GM23338 (cell line): ENCODE measurements around the gene SDHB. TPM values are rescaled to one million over a fixed set of nuclear protein-coding genes. Genes with fewer than 3 reads are reported as not detected.

Experiments
- ATAC-seq: fragments of 200-7000 bp; cut with Tn5 transposase; 3 replicates; pipeline ENCODE4 v1.9.1; 2020
- DNase-seq: peaks from one replicate; pipeline ENCODE4 v3.0.0-alpha.2; 2015; ENCODE audit warnings: low spot score
- H2AFZ ChIP-seq: fragments of 200-600 bp; sonication (generic); 2 replicates; pipeline ENCODE4 v1.8.0; 2016; ENCODE audit warnings: antibody characterized with exemption, mild to moderate bottlenecking, moderate library complexity
- H3F3A ChIP-seq: fragments of 200-600 bp; sonication (generic); replicated peaks from 2 replicates; pipeline ENCODE4 v1.8.0; 2017; ENCODE audit warnings: antibody characterized with exemption, mixed run types, low read depth
- H3K27ac ChIP-seq: fragments of 200-600 bp; sonication (generic); 2 replicates; pipeline ENCODE4 v1.6.1; 2016; ENCODE audit warnings: low read depth
- H3K27me3 ChIP-seq: fragments of 200-600 bp; sonication (generic); 2 replicates; pipeline ENCODE4 v1.8.0; 2016; ENCODE audit warnings: mild to moderate bottlenecking, mixed run types, moderate library complexity; ENCODE audit not compliant: insufficient read depth
- H3K36me3 ChIP-seq: fragments of 200-600 bp; sonication (generic); 2 replicates; pipeline ENCODE4 v1.8.0; 2016; ENCODE audit warnings: mild to moderate bottlenecking; ENCODE audit not compliant: insufficient read depth
- H3K4me1 ChIP-seq: fragments of 200-600 bp; sonication (generic); 2 replicates; pipeline ENCODE4 v1.8.0; 2016; ENCODE audit warnings: mild to moderate bottlenecking, moderate library complexity; ENCODE audit not compliant: insufficient read depth
- H3K4me2 ChIP-seq: fragments of 200-600 bp; sonication (generic); 2 replicates; pipeline ENCODE4 v1.7.1; 2017; ENCODE audit warnings: mixed run types
- H3K4me3 ChIP-seq: fragments of 200-600 bp; sonication (generic); 2 replicates; pipeline ENCODE4 v1.6.1; 2016; ENCODE audit warnings: mixed run types
- H3K79me2 ChIP-seq: fragments of 200-600 bp; sonication (generic); replicated peaks from 2 replicates; pipeline ENCODE4 v1.8.0; 2017; ENCODE audit warnings: mild to moderate bottlenecking; ENCODE audit not compliant: insufficient read depth
- H3K9me2 ChIP-seq: fragments of 200-600 bp; sonication (generic); 2 replicates; pipeline ENCODE4 v1.8.0; 2017; ENCODE audit not compliant: insufficient read depth
- H4K20me1 ChIP-seq: fragments of 200-600 bp; sonication (generic); replicated peaks from 2 replicates; pipeline ENCODE4 v1.8.0; 2017; ENCODE audit warnings: mild to moderate bottlenecking; ENCODE audit not compliant: insufficient read depth
- H3K27ac Mint-ChIP-seq: 2 replicates; pipeline ENCODE4 v1.8.0; 2020; ENCODE audit warnings: inconsistent platforms, mild to moderate bottlenecking, moderate library complexity, mixed read lengths
- H3K27me3 Mint-ChIP-seq: 3 replicates; pipeline ENCODE4 v1.8.0; 2022; ENCODE audit warnings: low read depth, mild to moderate bottlenecking, moderate library complexity, mixed read lengths, inconsistent platforms; ENCODE audit not compliant: insufficient read depth, poor library complexity
- H3K36me3 Mint-ChIP-seq: 3 replicates; pipeline ENCODE4 v1.8.0; 2021; ENCODE audit warnings: low read depth, mild to moderate bottlenecking, inconsistent platforms, moderate library complexity, mixed read lengths
- H3K4me1 Mint-ChIP-seq: 3 replicates; pipeline ENCODE4 v1.8.0; 2020; ENCODE audit warnings: mild to moderate bottlenecking, inconsistent platforms, mixed read lengths
- H3K4me3 Mint-ChIP-seq: 3 replicates; pipeline ENCODE4 v1.8.0; 2021; ENCODE audit warnings: moderate library complexity, mild to moderate bottlenecking, inconsistent platforms, mixed read lengths
- H3K9me3 Mint-ChIP-seq: 3 replicates; pipeline ENCODE4 v1.8.0; 2020; ENCODE audit warnings: moderate library complexity, mild to moderate bottlenecking, inconsistent platforms, mixed read lengths
- CREB1 ChIP-seq: fragments of 250-450 bp; sonication (Bioruptor Pico); IDR thresholded peaks from 2 replicates; pipeline ENCODE4 v1.5.0; 2020; ENCODE audit warnings: low read depth, mild to moderate bottlenecking, moderate library complexity
- CTCF ChIP-seq, 2 experiments: fragments of 200-600 bp in 1 of 2; sonication (generic) in 1 of 2; conservative IDR thresholded peaks; 2 replicates each; pipeline versions ENCODE4 v1.5.1 to v1.6.1; 2016 to 2017; ENCODE audit warnings: antibody characterized with exemption in 2 of 2, low read depth in 2 of 2, mild to moderate bottlenecking in 2 of 2, moderate library complexity in 1 of 2
- ETS1 ChIP-seq: IDR thresholded peaks from 2 replicates; pipeline ENCODE4 v1.6.1; 2016; ENCODE audit warnings: antibody characterized with exemption
- EZH2 ChIP-seq: fragments of 200-600 bp; sonication (generic); IDR thresholded peaks from one replicate; pipeline ENCODE4 v1.8.0; 2017; ENCODE audit warnings: antibody characterized with exemption, mild to moderate bottlenecking, low read depth; ENCODE audit not compliant: unreplicated experiment
- POLR2AphosphoS5 ChIP-seq: IDR thresholded peaks from 2 replicates; pipeline ENCODE4 v1.6.1; 2016; ENCODE audit warnings: antibody characterized with exemption, low read depth
- REST ChIP-seq: IDR thresholded peaks from one replicate; pipeline ENCODE4 v1.6.1; 2018; ENCODE audit warnings: antibody characterized with exemption; ENCODE audit not compliant: unreplicated experiment
- ZNF114 ChIP-seq: fragments of 250-450 bp; sonication (Bioruptor Pico); IDR thresholded peaks from 2 replicates; pipeline ENCODE4 v1.5.0; 2020; ENCODE audit warnings: mild to moderate bottlenecking, moderate library complexity
- polyA plus RNA-seq: library from polyadenylated mRNA; unstranded; fragments of >200 nt; fragmentation: Nextera tagmentation; extraction: Ambion mirVana; gene quantifications from 2 replicates; pipeline ENCODE4 v1.2.1, GENCODE V29; 2016
- total RNA-seq: library from RNA; depleted of rRNA; stranded (reverse); fragments of >200 nt; shearing (Covaris generic); gene quantifications from 2 replicates; pipeline ENCODE4 v1.2.3, GENCODE V29; 2014

The SDHB gene
- total and polyA plus RNA-seq, 2 experiments from 2014 or later: 72.8 to 112 TPM

GRCh38 chr1:17005365-17005740 lies 48.5 kb downstream of the SDHB start:
- no peak overlapping the region for H3K27ac ChIP-seq
- ATAC-seq (no peak), DNase-seq (no peak)
- peaks cover 8% of the 10 kb centered on the region for H3K79me2 ChIP-seq
- no peaks in the 10 kb centered on the region for H3K9me2 ChIP-seq
- H3F3A ChIP-seq: 0 out of 2 replicates have a peak, but pooled peaks cover 5% of the 10 kb centered on the region
- no peak overlapping the region for H3K4me2 ChIP-seq
- H3K4me1 ChIP-seq: peaks cover 10% of the 10 kb centered on the region
- no peaks in the 10 kb centered on the region for H3K27me3 ChIP-seq
- TF ChIP-seq ZNF114 (no peak), ETS1 (no peak), POLR2AphosphoS5 (no peak), EZH2 (no peak), REST (no peak), CREB1 (CRISPR knock-in tag) (no peak), CTCF (conservative IDR thresholded peaks at IDR 0.05; ENCODE audit: low read depth in 2 of 2) (no peak)
- H4K20me1 ChIP-seq: peaks cover 11% of the 10 kb centered on the region
- Mint-ChIP-seq H3K9me3 (no peaks in the 10 kb centered on the region), H3K27me3 (peaks cover 9% of the 10 kb centered on the region), H3K36me3 (peaks cover 26% of the 10 kb centered on the region), H3K4me1 (peaks cover 20% of the 10 kb centered on the region), H3K4me3 (no peak overlapping the region), H3K27ac (no peak overlapping the region)
- no peak overlapping the region for H2AFZ ChIP-seq
- H3K4me3 ChIP-seq: no peak overlapping the region
- H3K36me3 ChIP-seq: no peaks in the 10 kb centered on the region; the same call in none of the 2 replicates
